RCC 7860 (cell line): ENCODE measurements around the gene EVPL.
"Not testable (repeated sequence)": the region's sequence is repeated elsewhere in the genome, so short reads cannot be mapped to it uniquely, and the experiment has no call there.

Experiments
- DNase-seq: peaks from one replicate; pipeline ENCODE4 v3.0.0-alpha.2; 2015; ENCODE audit warnings: low spot score
- FAIRE-seq: peaks from 2 replicates; lab custom pipeline; 2012; peaks lifted over from hg19 to GRCh38; lab: Jason Lieb, UNC

EVPL gene

DNA sequence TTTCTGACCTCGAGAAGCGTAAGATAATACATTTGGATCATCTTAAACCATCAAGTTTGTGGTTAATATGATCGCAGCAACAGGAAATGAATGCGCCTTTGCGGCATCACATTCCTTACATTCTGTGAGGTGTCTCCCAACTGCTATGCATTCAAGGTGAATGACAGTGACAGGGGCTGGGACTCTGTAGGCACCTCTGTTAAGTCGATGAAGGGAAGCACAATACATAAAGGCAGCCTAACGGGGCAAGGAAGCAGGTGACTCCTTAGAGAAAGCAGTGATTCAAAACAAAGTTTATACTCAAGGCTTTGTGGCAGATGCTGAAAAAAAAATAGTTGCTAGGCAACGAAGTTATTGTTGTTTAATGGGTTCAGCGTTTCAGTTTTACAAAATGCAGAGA lies 21.6 kb upstream of the EVPL start:
- FAIRE-seq (no peak), DNase-seq (peak; percentile 71)

DNA sequence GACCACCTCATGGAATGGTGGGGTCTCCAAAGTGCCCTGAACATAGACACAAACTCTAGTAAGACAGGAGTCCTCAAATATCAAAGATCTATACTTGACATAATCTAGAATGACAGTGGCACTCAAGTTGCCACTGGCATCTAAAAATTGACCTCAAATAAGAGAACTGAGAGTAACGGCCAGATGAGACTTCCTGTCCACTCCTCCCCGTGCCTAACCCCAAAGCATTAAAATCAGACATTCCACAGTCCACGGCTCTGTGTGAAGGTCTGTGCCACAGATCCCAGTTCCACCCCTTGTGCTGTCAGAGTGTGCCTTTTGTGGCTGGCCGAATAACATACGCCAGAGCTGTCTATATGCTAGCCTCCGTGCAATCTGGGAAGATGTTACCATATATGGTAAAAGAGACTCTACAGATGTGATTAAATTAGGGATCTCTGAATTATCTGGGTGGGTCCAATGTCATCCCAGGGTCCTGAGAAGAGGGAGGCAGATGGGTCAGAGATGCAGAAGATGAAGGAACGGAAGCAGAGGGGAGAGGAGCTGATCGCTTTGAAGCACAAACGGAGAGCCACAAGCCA lies 21.0 kb upstream of the EVPL start:
- DNase-seq = no peak
- no peak for FAIRE-seq

GRCh38 chr17:76046064-76046463 lies 19.0 kb upstream of the EVPL start:
- FAIRE-seq (no peak), DNase-seq (no peak)

DNA sequence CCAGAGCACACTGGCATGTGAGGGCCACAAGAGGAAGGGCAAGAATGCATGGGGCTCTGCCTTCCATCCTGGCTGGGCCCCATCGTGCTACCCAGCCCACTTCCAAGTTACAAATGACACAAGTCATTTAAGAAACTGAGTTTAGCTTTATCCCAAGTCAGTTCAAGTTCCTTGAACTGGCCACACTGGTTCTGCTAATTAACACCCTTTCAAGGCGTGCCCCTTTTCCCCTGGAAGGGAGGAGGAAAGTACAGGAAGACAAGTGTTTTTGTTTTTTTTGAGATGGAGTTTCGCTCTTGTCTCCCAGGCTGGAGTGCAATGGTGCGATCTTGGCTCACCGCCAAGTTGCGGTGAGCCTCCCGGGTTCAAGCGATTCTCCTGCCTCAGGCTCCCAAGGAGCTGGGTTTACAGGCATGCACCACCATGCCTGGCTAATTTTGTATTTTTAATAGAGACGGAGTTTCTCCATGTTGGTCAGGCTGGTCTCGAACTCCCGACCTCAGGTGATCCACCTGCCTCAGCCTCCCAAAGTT lies 17.4 kb upstream of the EVPL start:
- not testable (repeated sequence) for FAIRE-seq, DNase-seq

- not testable (repeated sequence) for DNase-seq, FAIRE-seq
Observed at GRCh38 chr17:76042868-76043267, 15.8 kb upstream of the EVPL start.

DNA sequence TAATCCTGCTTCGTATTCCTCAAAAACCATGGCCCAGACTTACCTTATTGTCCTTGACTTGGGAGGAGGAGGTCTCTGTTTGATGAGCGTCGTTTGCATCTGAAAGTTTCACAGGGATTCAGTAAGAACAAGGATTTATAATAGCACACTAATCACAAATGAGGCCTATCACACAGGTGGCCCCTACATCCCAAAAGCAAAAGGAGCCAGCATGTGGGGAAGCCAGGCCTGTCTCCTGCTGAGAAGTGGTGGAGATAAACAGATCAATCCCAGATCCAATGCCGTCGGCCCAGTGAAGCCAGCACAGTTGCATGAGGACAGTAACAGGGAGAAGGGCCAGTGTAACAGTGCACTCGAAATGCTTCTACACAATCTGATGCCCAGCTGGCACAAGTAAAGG lies 13.3 kb upstream of the EVPL start:
- FAIRE-seq = no peak
- DNase-seq = no peak

GRCh38 chr17:76039121-76039520 lies 12.0 kb upstream of the EVPL start:
- DNase-seq (no peak), FAIRE-seq (no peak)

DNA sequence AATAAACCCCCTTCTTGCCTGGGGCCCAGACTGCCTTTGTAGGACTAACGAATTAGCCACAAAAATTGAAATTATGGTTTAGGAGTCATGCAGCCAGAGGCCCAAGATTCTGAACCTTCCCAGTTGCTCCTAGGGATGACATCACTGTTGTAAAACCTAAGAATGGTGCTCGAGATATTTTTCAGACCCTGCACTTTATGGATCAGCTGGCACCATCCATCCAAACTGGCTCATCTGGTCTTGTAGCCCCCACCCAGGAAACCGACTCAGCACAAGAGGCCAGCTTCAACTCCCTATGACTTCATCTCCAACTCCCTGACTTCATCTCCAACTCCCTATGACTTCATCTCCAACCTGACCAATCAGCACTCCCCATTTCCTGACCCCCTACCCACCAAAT lies 10.9 kb upstream of the EVPL start:
- FAIRE-seq = no peak
- no peak for DNase-seq

DNA sequence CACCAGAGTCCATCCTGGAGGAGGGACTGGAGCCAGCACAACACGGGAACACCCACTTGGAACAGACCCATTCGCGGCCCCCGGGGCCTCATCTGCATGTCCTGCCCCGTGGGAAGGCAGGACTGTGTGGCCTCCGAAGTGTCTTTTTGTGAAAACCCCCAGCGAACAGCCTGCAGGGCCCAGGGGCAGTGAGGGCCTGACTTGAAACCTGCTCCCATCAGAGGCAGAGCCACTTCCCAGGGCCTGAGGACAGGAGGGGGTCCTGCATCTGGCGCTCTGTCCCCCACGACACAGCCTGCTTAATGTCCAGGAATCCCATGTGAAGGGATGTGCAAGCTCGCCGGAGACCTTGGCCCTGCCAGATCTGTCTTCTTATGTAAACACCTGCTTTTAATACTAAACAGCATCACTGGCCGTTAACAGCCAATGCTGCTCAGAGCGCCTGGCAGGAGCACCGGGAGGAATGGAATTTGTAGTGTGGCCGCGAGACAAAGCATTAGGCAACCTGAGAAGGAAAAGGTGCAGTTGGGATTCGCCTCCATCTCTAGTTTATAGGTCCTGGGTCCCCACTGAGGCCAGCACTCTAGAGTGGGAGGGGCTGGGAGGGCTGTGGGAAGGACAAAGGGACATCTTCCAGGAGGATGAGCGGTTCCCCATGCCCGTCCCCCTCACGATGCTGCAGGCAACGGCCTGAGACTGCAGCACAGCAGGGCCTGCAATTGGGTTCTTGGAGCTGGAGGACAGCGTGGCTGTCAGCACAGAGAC lies 9.6 kb upstream of the EVPL start:
- FAIRE-seq (no peak), DNase-seq (no peak)

DNA sequence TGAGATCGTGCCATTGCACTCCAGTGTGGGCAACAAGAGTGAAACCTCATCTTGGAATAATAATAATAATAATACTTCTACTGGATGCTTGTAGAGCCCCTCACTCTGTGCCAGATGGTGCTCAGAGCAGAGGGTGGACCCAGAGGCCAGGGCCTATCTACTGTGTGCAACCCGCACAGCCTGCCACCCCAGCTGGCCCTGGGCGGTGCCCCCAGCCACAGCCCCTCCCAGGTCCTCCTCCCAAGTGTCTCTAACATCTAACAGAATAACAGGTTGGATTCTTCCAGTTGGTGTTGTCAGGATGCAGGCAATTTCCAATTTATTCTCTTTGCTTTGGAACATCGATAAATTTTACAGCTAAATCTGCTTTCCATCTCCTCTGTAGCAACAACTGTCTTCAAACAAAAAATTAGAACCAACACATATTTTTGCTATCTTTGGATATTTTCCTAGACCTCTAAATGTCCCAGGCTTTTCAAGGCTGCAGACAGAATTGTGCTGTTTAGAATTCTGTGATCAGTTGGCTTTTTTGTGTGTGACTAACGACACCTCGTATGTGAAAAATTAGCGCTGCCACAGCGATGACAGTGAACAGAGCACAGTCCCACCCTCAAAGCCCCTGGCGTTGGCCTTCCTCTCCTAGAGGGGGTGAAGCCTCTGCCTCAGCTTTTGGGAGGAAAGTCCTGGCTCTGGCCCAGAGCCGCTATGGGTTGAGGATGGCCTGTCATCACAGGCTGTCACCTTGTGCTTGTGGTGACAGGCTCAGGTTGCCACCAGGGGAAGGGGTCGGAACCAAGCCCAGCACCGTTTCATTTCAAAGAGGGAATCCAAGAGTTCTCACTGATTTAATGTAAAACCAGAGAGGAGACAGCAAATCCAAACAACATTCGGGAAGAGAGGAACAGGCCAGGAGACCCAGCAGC lies 7.6 kb upstream of the EVPL start:
- DNase-seq = no peak
- no peak for FAIRE-seq

DNA sequence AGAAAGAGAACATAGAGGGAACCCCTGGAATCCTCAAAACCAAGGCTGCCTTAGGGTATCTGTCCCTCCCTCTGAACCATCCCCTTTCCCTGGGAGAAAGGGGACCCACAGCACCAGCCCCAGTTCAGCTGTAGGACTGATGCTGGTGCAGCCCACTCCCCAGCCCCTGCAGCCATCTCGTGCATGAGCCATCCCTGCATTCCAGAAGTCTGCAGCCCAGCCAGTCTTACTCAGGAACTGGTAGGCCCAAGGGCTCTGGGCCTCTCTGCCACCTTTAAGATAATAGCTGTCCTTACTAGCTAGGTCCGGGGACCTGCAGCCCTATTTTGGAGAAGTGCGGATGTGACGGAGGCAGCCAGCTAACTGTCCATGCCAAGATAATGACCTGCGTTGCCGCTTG lies 6.0 kb upstream of the EVPL start:
- FAIRE-seq (no peak), DNase-seq (no peak)

DNA sequence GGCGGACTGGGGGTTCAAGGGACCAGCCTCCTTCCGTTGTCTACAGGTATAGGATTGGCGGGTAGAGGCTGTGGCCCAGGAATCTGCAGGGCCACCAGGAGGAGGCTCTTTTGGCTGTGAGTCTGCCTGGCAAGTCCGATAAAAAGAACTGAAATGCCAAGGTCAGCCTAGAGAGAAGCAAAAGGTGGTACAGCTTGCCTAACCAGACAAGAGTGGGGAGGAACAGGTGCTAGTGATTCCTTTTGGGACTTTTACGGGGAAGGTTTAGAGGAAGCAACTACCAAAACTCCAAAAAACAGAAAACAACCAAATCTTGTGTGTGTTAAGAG lies 5.6 kb upstream of the EVPL start:
- DNase-seq (no peak), FAIRE-seq (no peak)

DNA sequence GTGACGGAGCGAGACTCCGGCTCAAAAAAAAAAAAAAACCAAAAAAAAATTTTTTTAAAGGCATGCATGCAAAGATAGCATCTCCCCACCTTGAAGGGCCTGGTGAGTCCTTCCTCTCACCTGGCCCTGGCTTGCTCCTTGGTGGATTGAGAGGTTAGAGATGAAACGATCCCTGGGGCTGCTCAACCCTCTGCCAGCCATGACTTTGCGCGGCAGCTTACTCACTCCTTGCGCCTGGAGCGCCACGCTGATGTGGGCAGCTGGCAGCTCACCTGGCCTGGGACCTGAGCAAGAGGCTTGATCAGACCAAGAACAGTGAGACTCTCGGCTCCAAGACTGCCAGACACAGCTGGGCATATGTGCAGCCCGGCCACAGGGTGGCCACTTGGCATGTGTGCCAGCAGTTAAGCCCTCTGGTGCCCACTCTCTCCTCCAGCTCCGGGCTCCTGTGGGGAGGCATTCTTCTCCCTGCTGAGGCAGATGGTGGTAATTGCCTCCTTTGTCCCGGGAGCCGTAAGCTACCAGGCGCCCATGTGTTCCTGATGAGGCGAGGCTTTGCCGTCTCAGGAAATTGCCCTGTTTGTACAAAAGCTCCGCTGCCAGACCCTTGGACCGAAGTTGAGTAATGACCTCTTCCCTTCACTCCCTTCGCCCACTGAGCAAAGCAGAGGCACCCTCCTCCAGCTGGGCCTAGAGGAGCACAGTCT lies 5.1 kb upstream of the EVPL start:
- FAIRE-seq = no peak
- no peak for DNase-seq

DNA sequence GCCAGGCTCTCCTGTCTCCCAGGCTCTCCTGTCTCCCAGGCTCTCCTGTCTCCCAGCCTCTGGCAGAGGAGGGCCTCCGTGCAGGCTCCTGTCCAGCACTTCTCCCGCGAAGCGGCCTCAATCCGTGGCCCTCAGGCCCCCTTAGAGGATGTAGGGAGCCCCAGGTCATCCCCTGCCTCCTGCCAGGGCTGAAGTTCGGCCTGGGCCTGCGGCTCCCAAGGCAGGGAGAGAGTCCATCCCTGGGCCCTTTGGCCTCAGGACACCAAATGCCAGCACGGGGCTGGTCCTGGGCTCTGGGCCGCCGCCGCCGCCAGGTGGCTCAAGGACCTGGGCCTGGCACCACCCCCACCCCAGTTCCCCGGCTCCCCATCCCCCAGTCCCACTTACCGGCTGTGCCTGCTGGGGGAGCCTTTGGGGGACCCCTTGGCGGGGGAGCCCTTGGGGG lies 370 bp downstream of the EVPL start:
- DNase-seq = no peak
- FAIRE-seq = no peak

DNA sequence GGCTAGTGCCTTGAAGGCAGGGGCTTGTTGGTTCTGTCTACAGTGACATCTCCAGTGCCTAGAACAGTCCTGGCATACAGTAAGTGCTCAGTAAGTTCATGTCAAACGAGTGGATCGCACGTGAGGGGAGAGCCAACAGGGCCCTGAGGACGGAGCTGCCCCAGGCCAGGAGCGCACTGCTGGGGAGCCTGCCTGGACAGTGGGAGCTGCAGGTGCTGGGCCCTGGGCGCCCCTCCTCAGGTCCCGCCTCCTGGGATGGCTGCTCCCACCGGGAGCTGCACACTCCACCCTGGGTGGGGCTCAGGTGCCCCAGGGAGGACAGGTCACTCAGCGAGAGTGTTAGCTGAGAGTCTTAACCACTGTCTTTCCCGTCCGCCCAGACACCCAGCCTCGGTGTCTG lies 1.8 kb downstream of the EVPL start:
- no peak for DNase-seq
- FAIRE-seq = no peak

GRCh38 chr17:76024353-76024752 lies 2.8 kb downstream of the EVPL start:
- FAIRE-seq = no peak
- DNase-seq = no peak

DNA sequence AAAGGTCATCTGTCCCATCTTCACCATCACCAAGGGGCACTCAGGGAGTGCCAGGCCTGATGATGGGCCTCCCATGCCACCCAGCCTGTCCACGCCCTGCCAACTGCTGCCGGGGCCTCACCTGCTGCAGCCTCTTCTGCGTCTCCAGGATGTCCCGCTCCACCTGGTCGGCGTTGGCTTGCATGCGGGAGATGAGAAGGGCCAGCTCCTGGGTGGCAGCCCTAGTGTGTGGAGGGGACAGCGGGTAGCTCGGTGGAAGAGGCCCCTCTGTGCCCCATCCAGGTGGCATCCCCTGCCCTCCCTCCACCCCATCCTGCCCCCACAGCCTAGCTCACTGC lies 3.2 kb downstream of the EVPL start:
- no peak for DNase-seq
- no peak for FAIRE-seq

GRCh38 chr17:76022973-76023899 lies 3.9 kb downstream of the EVPL start:
- no peak for FAIRE-seq
- no peak for DNase-seq

- DNase-seq (no peak), FAIRE-seq (no peak)
Observed at GRCh38 chr17:76022285-76022684, 4.8 kb downstream of the EVPL start.
